Stimulated activated CD8-positive, alpha-beta memory T cell treated with anti-CD3 and anti-CD28 coated beads, Interleukin-15, amount 100 ng/mL, for 24 hours (primary cell): ENCODE results near the gene CRACR2A.

Experiments used
- DNase-seq: peaks from one replicate; pipeline ENCODE4 v3.0.0-alpha.2; 2020; ENCODE audit warnings: low read depth

The CRACR2A gene

GRCh38 chr12:3752741-3753486 is at the start of gene CRACR2A:
TSS of gene CRACR2A (minus strand) at chr12:3753109. CDS start at chr12:3696999, 56,110 bp downstream.
- DNase-seq: peak; percentile 65

DNA sequence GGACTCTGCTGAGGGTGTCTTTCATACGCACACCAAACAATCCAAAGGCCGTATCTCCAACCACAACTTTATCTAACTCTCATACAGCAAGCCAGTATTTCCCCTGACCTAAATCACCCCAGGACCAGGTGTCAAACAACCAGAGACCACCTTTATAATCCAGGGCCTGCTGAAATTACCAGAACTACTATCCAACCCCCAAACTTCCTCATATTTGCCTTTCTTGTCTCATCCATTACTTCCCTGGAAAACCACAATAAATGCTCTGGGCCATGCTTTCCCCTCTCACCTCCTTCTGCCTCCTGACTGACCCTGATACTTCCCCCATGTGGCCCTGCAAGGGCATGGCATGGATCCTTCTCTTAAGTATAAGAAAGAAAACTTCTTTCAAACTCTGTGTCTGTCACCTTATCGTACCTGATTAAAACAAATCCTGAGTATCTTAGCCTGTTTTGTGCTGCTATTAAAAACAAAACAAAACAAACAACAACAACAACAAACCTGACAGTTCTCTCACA is 44.7 kb upstream of the CRACR2A start:
- no peak for DNase-seq

GRCh38 chr12:3795492-3796133 is 42.7 kb upstream of the CRACR2A start:
- no peak for DNase-seq

DNA sequence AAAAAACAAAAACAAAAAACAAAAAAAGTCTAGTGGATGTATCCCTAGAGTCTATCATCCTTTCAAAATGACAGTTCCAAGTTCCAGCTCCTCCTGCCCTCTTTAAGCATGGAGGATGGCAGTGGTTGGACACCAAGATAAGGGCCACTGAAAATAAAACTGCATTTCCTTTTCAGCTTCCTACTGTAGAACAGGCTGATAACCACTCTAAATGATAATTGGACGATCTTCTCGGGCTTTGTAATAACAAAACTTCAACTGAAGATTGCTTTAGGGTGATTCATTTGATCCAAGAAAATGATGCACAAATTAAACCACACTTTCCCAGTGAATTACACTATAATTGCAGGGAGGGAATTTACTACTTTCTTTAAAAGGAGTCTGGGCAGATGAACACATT is 42.2 kb upstream of the CRACR2A start:
- no peak for DNase-seq

DNA sequence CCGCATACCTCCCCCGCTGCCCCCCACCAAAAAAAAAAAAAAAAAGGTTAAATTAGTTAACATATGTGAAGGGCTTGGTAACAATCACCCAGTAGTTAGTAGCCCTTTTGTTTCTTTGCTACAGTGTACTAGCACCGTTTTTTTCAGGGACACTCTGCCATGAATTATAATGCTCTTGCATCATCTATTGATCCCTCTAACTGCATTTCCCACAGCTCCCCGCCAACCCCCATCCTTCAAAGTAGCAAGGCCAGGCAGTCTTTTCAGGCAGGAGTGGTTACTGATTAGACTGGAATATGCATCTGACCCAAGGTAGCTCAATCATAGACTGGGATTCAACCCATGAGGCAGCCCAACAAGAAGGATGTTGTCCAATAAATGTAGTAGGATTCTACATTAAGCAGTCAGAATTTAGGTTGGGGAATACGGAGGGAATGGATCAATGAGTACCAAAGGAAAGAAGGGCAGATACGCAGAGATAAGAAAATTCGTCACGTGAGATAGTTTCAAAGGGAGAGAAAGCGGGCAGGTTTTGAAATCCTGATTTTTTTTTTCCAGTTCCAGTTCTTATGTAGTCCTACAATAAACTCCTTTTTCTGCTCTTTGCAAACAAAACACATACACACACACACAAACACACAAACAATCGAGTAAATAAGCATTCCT is 39.8 kb upstream of the CRACR2A start:
- no peak for DNase-seq

DNA sequence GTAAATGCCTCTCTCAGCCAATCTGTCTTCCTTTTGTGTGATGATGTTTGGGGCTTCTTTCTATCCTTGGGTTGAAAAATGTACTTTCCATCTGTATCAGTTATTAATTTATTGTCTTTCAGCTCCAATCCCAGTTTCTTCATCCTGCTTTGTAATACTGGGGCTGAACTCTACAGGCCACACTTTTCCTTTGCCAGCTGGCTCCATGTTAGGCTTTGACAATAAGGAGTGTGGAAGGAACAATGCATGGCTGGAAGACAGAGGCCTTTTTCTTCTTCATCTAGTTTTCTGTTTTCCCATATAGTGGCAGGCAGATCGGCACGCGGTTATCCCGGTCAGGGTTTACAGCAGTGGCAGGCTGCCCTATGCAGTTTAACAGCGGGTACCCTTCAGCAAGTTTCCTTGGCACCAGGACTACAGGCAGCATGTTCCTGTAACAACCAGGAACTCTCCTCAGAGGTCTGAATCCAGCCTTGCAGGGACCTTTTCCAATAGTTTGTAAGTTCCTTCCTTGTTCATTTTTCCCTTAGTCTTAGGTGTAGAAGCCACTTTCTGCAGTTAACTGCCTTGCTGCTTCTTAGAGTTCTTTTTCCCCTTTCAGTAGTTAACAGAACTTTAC is 38.5 kb upstream of the CRACR2A start:
- no peak for DNase-seq

- DNase-seq: no peak
These were observed 37.7 kb upstream of the CRACR2A start for GRCh38 chr12:3790642-3791041.

DNA sequence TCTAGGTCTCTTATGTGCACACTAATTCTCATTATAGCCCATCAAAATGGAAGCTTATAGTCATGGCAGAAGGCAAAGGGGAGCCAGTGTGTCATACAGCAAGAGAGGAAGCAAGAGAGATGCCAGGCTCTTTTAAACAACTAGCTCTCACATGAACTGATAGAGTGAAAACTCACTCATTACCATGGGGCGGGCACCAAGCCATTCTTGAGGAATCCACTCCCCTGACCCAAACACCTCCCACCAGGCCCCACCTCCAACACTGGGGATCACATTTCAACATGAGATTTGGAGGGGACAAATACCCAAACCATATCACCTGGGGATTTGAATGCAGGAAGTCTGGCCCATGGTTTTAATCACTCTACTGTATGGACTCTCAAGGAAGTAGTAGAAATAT is 36.9 kb upstream of the CRACR2A start:
- no peak for DNase-seq

- no peak for DNase-seq
These were observed 24.4 kb upstream of the CRACR2A start for GRCh38 chr12:3777206-3777809.

GRCh38 chr12:3775385-3776035 is 22.6 kb upstream of the CRACR2A start:
- DNase-seq: no peak

DNA sequence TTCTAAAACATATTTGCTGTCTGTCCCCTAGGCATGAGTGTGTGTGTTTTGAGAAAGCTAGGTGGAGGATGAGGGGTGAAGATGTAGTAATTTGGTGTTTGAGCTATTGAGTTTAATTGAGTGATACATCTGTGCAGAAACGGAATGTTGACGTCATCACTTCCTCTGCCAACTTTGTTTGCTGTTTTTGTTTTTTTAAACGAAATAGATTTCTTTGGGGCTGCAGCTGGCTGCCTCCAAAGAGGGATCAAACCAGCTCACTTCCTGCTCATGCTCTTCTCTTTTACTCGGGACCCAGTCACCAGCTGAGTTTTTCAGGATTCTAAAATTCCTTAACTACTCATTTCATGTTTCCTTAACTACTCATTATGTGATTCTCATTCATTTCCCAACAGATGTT is 19.5 kb upstream of the CRACR2A start:
- no peak for DNase-seq

DNA sequence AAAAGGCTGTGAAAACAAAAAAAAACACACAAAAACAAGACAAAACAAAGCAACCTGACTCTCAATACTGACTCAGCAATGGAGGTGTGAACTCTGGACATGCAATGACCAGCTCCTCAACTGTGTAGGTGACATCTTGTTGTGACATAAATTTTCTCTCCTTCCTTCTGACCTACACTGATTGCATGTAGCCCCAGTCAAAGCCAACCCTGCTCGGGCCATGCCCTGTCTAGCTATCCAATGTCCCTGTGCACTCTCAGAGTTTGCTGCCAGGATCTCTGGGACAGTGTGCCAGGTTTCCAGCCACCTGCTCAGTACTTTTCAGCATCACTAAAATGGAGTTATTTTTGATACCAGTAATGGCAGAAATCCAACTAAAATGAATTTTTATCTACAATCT is 18.9 kb upstream of the CRACR2A start:
- no peak for DNase-seq

GRCh38 chr12:3770891-3771290 is 18.0 kb upstream of the CRACR2A start:
- no peak for DNase-seq

DNA sequence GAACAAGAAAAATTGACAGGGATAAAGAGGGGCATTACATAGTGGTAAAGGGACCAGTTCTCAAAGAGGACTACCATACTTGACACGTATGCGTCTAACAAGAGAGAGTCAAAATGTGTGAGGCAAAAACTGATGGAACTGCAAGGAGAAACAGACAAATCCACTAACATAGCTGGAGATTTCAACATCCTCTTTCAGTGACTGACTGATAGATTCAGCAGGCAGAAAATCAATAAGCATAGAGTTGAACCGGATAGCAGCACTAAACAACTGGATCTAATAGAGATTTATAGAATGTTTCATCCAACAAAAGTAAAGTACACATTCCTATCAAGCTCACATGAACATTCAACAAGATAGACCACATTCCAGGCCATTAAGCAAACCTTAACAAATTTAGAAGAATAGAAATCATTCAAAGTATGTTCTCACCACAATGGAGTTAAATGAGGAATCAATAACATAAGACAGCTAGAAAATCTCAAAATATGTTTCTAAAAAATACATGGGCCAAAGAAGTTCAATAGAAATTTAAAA is 16.1 kb upstream of the CRACR2A start:
- no peak for DNase-seq

DNA sequence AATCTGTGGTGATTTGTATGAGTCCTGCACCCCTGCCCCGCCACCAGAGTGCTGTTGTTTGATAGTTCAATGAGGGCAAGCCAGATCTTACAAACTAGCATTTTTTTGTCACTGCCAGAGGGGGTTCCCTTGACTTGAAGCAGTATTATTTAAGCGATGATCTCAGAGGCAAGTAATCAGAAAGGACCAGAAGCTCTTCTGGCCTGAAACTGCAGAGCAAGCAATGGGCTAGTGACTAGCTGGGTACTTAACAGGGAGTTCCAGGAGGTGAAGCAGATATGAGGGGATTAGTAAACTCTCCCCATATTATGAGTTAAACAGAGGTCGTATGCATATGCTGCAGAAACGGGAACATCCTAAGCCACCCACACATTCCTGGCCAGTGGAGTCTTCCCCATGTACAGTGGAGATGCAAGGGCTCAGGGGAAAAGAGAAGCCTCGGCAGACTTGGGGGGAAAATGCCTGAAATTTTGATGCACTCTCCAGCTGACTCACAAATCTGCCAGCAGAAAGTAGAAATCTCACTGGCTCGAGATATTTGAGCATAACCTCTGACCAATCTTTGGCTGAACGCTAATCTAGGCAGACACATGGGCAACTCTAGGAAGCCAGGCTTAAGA is 8.3 kb upstream of the CRACR2A start:
- no peak for DNase-seq

DNA sequence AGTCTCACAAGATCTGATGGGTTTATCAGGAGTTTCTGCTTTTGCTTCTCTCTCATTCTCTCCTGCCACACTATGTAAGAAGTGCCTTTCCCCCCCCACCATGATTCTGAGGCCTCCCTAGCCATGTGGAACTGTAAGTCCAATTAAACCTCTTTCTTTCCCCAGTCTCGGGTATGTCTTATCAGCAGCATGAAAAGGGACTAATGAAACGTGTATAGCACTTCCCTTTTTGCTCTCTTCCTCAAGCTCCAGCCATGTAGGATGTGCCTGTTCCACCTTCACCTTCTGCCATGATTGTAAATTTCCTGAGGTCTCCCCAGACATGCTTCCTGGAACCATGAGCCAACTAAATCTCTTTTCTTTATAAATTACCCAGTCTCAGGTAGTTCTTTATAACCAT is 7.0 kb upstream of the CRACR2A start:
- no peak for DNase-seq

- DNase-seq: no peak
These were observed 4.4 kb upstream of the CRACR2A start for GRCh38 chr12:3757261-3757660.

GRCh38 chr12:3755898-3756297 is 3.0 kb upstream of the CRACR2A start:
- DNase-seq: no peak

DNA sequence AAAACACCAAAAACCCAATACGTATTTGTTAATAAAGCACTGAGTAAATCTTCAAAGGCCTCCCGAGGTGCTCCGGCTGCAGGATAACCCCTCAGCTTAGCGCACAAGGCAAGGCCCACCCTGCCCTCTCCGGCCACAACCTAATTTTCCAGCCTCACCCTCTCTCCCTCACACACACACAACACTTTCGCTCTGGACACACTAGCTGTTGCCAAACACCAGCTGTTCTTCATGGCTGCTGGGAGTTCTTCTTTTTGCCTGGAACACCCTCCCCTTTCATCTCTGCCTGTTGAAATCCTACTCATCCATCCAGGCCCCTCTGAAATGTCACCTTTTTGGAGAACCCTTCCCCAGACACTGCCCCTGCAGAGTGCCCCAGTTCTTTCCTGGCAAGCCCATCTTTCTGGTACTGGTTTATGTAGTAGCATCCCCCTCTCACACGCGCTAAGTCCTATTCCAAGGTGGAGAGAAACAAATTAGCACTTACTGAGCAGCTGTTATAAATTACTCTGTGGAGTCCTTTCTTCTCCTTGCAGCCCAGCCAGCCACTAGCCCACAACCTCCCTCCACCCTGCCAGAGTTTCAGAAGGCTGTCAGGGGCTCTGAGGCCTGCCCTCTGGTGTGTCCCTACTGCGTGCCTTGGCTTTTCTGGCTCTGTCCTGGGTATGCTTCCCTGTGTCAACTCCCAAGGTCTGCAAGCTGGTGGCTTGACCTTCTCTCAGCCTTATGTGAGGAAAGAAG is 805 bp upstream of the CRACR2A start:
- DNase-seq: no peak

DNA sequence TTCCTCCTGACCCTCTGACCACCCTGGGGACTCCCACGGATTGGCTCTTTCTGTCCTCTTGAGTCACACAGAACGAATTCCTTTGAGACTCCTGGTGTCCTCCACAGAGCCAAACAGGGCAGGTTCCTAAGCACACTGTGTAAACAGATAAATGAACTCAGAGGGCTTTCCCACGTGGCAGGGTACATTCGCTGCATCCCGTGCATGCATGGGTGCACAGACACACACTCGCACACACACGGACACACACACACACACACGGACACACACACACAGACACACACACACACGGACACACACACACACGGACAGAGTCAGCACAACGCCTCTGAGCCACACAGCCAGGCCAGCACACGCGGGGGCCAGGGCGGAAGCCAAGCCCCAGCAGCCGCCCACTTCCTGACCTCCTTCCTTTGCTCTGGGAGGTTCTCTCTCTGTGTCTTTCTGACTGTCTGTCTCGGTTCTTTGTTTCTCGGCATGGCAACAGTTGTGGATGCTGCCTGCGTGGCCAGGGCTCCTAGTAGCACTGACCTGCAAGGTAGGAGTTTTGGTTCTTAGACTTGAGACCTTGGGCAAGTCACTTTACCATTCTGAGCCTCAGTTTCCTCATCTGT is 706 bp downstream of the CRACR2A start:
- DNase-seq: peak; percentile 31
